ENCODE results near the gene SCN8A.
A peak's percentile ranks its signal among the peaks of the same experiment; 100 is the strongest.
"Not testable (repeated sequence)": the region's sequence is repeated elsewhere in the genome, so short reads cannot be mapped to it uniquely, and the experiment has no call there.

Gene SCN8A

GRCh38 chr12:51591016-51591901, at the start of gene SCN8A:
Gene SCN8A, plus strand, starts transcription at chr12:51591233. Its CDS starts 71,585 bp downstream, at chr12:51662818.
- peak within 1 kb of the TSS; percentile 82 for H3K4me3 ChIP-seq (replicated peaks; ENCODE audit: low read depth, low read length)
- no peak for DNase-seq (ENCODE audit: extremely low read depth, low read depth)
- TF ChIP-seq, protein P1, sequence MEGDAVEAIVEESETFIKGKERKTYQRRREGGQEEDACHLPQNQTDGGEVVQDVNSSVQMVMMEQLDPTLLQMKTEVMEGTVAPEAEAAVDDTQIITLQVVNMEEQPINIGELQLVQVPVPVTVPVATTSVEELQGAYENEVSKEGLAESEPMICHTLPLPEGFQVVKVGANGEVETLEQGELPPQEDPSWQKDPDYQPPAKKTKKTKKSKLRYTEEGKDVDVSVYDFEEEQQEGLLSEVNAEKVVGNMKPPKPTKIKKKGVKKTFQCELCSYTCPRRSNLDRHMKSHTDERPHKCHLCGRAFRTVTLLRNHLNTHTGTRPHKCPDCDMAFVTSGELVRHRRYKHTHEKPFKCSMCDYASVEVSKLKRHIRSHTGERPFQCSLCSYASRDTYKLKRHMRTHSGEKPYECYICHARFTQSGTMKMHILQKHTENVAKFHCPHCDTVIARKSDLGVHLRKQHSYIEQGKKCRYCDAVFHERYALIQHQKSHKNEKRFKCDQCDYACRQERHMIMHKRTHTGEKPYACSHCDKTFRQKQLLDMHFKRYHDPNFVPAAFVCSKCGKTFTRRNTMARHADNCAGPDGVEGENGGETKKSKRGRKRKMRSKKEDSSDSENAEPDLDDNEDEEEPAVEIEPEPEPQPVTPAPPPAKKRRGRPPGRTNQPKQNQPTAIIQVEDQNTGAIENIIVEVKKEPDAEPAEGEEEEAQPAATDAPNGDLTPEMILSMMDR (IDR thresholded peaks at IDR 0.05; ENCODE audit: low read depth, low read length, missing control alignments), result no peak

DNA sequence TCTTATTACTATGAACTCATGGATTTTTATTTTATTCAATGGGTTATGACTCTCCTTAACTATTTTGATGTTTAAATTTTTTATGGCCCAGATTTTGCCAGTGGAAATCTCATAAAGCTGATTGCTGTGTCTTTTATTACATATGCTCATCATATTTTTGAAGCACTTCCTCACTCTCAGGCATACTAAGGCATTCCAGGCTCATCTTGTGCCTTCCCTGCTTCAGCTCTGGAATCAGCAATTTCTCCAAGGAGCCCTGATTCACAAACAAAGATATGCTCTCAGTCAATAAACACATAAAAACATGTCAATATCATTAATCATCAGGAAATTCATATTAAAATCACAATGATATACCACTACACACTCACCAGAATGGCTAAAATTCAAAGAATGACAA, 44.9 kb upstream of the SCN8A start:
- H3K4me3 ChIP-seq (replicated peaks; ENCODE audit: low read depth, low read length), result no peak overlapping the region
- no peak for DNase-seq (ENCODE audit: extremely low read depth, low read depth)
- TF ChIP-seq, protein P1 (IDR thresholded peaks at IDR 0.05; ENCODE audit: low read depth, low read length, missing control alignments), result no peak

- TF ChIP-seq, protein P1 (IDR thresholded peaks at IDR 0.05; ENCODE audit: low read depth, low read length, missing control alignments), result no peak
- DNase-seq (ENCODE audit: extremely low read depth, low read depth), result no peak
- no peak overlapping the region for H3K4me3 ChIP-seq (replicated peaks; ENCODE audit: low read depth, low read length)
These were observed 43.4 kb upstream of the SCN8A start for GRCh38 chr12:51547606-51548005.

- TF ChIP-seq, protein P1 (IDR thresholded peaks at IDR 0.05; ENCODE audit: low read depth, low read length, missing control alignments), result no peak
- no peak overlapping the region for H3K4me3 ChIP-seq (replicated peaks; ENCODE audit: low read depth, low read length)
- DNase-seq (ENCODE audit: extremely low read depth, low read depth), result no peak
These were observed 42.8 kb upstream of the SCN8A start for GRCh38 chr12:51548241-51548640.

DNA sequence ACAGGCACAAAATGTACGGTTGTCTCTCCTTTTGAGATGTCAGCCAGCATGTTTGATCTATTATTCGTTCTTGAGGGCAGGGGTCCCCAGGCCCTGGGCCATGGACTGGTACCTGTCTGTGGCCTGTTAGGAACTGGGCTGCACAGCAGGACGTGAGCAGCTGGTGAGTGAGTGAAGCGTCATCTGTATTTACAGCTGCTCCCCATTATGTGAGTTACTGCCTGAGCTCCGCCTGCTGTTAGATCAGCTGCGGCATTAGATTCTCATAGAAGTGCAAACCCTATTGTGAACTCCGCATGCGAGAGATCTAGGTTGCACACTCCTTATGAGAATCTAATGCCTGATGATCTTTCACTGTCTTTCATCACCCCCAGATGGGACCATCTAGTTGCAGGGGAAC, 41.4 kb upstream of the SCN8A start:
- no peak overlapping the region for H3K4me3 ChIP-seq (replicated peaks; ENCODE audit: low read depth, low read length)
- TF ChIP-seq, protein P1 (IDR thresholded peaks at IDR 0.05; ENCODE audit: low read depth, low read length, missing control alignments), result no peak
- DNase-seq (ENCODE audit: extremely low read depth, low read depth), result no peak

GRCh38 chr12:51568271-51569032, 22.6 kb upstream of the SCN8A start:
- not testable (repeated sequence) for DNase-seq (ENCODE audit: extremely low read depth, low read depth); H3K4me3 ChIP-seq (replicated peaks; ENCODE audit: low read depth, low read length)

DNA sequence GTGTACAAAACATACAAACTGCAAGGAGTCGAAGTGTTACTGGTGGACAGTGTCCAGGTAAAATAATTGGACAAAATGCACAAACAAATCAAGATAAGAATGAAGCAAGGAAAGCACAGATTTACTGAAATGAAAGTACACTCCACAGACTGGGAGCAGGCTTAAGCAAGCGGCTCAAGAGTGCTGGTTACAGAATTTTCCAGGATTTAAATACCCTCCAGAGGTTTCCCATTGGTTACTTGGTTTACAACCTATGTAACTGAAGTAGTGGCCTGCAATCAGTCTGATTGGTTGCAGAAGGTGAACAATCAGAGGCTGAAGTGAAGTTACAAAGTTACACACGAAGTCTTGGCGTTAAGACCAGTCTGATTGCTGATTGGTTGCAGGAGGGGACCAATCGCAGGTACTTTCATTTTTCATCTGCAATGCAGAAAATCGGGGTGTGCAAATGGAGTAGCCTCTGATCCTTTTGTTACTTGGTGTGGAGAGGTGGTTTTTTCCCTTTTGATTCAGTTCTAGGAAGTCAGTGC, 11.6 kb upstream of the SCN8A start:
- no peak overlapping the region for H3K4me3 ChIP-seq (replicated peaks; ENCODE audit: low read depth, low read length)
- no peak for DNase-seq (ENCODE audit: extremely low read depth, low read depth)
- TF ChIP-seq, protein P1 (IDR thresholded peaks at IDR 0.05; ENCODE audit: low read depth, low read length, missing control alignments), result no peak

Measured in HFF-Myc (cell line).